WTC11 (cell line): ENCODE results near the gene ATG2A. TPM values are rescaled to one million over a fixed set of nuclear protein-coding genes. Genes with fewer than 3 reads are reported as not detected.

Source experiments
- ATAC-seq: fragments of 200-7000 bp; cut with Tn5 transposase; 2 replicates; pipeline ENCODE4 v1.10.0; 2021; ENCODE audit warnings: mild to moderate bottlenecking, moderate library complexity
- CTCF ChIA-PET: fragments of 300-600 bp; sonication (Branson Sonifier 250); formaldehyde crosslinking; loops from one replicate; lab custom pipeline; 2021; ENCODE audit warnings: antibody characterized with exemption; lab: Charles Lee
- POLR2A ChIA-PET: fragments of 350-600 bp; sonication (Branson Sonifier 250); formaldehyde crosslinking; loops from one replicate; lab custom pipeline; 2021; ENCODE audit warnings: antibody characterized with exemption; lab: Charles Lee
- DNase-seq: peaks from one replicate; pipeline ENCODE4 v3.0.0; 2021; ENCODE audit warnings: low spot score
- H3K27ac Mint-ChIP-seq: 2 replicates; pipeline ENCODE4 v1.8.0; 2021; ENCODE audit warnings: mixed read lengths
- H3K27me3 Mint-ChIP-seq: 2 replicates; pipeline ENCODE4 v1.8.0; 2021; ENCODE audit warnings: low read depth, mild to moderate bottlenecking, moderate library complexity, mixed read lengths
- H3K36me3 Mint-ChIP-seq: 2 replicates; pipeline ENCODE4 v1.8.0; 2021; ENCODE audit warnings: mixed read lengths
- H3K4me1 Mint-ChIP-seq: 2 replicates; pipeline ENCODE4 v1.8.0; 2022; ENCODE audit warnings: mixed read lengths
- H3K4me3 Mint-ChIP-seq: 2 replicates; pipeline ENCODE4 v1.8.0; 2021; ENCODE audit warnings: mild to moderate bottlenecking, moderate library complexity, mixed read lengths
- H3K9me3 Mint-ChIP-seq: 2 replicates; pipeline ENCODE4 v1.8.0; 2021; ENCODE audit warnings: mixed read lengths
- ARID4B ChIP-seq: sonication (generic); formaldehyde crosslinking; IDR thresholded peaks from 2 replicates; pipeline ENCODE4 v1.8.0; 2023; ENCODE audit warnings: missing genetic modification reagents, mild to moderate bottlenecking, borderline replicate concordance
- ATF2 ChIP-seq: sonication (generic); formaldehyde crosslinking; IDR thresholded peaks from 2 replicates; pipeline ENCODE4 v1.8.1; 2022; ENCODE audit warnings: low read depth, missing genetic modification reagents, borderline replicate concordance
- ATF3 ChIP-seq: sonication (generic); formaldehyde crosslinking; conservative IDR thresholded peaks from 2 replicates; pipeline ENCODE4 v1.8.1; 2022; ENCODE audit warnings: mild to moderate bottlenecking, missing genetic modification reagents
- CREB1 ChIP-seq: sonication (generic); formaldehyde crosslinking; IDR thresholded peaks from 2 replicates; pipeline ENCODE4 v1.8.0; 2023; ENCODE audit warnings: mild to moderate bottlenecking, missing genetic modification reagents
- CREM ChIP-seq: sonication (generic); formaldehyde crosslinking; IDR thresholded peaks from 2 replicates; pipeline ENCODE4 v1.8.1; 2022; ENCODE audit warnings: mild to moderate bottlenecking, missing genetic modification reagents, moderate library complexity
- CTCF ChIP-seq: fragments of 200-600 bp; IDR thresholded peaks from 2 replicates; pipeline ENCODE4 v1.8.0; 2022; ENCODE audit warnings: antibody characterized with exemption
- ETV6 ChIP-seq: sonication (generic); formaldehyde crosslinking; IDR thresholded peaks from 2 replicates; pipeline ENCODE4 v1.8.1; 2022; ENCODE audit warnings: mild to moderate bottlenecking, missing genetic modification reagents
- FOXP4 ChIP-seq: sonication (generic); formaldehyde crosslinking; IDR thresholded peaks from 2 replicates; pipeline ENCODE4 v1.8.0; 2022; ENCODE audit warnings: mild to moderate bottlenecking, missing genetic modification reagents
- IRF1 ChIP-seq: sonication (generic); formaldehyde crosslinking; IDR thresholded peaks from 2 replicates; pipeline ENCODE4 v1.8.0; 2023; ENCODE audit warnings: missing genetic modification reagents
- MAX ChIP-seq: sonication (generic); formaldehyde crosslinking; IDR thresholded peaks from 2 replicates; pipeline ENCODE4 v1.8.0; 2022; ENCODE audit warnings: mild to moderate bottlenecking, missing genetic modification reagents
- MLX ChIP-seq: sonication (generic); formaldehyde crosslinking; IDR thresholded peaks from 2 replicates; pipeline ENCODE4 v1.8.1; 2023; ENCODE audit warnings: mild to moderate bottlenecking, missing genetic modification reagents, moderate library complexity
- NFATC4 ChIP-seq: fragments of 250-450 bp; sonication (Bioruptor Pico); IDR thresholded peaks from 2 replicates; pipeline ENCODE4 v1.9.0; 2021; ENCODE audit warnings: mild to moderate bottlenecking
- PRRX2 ChIP-seq: fragments of 250-450 bp; sonication (Bioruptor Pico); IDR thresholded peaks from 2 replicates; pipeline ENCODE4 v1.8.0; 2021; ENCODE audit warnings: mild to moderate bottlenecking
- SMAD3 ChIP-seq: sonication (generic); formaldehyde crosslinking; IDR thresholded peaks from 2 replicates; pipeline ENCODE4 v1.8.0; 2022; ENCODE audit warnings: missing genetic modification reagents, mild to moderate bottlenecking, borderline replicate concordance
- SMAD4 ChIP-seq: sonication (generic); formaldehyde crosslinking; IDR thresholded peaks from 2 replicates; pipeline ENCODE4 v1.8.0; 2022; ENCODE audit warnings: mild to moderate bottlenecking, missing genetic modification reagents
- SOX15 ChIP-seq: fragments of 250-450 bp; sonication (Bioruptor Pico); IDR thresholded peaks from 2 replicates; pipeline ENCODE4 v1.9.0; 2021; ENCODE audit warnings: mild to moderate bottlenecking
- SP1 ChIP-seq: sonication (generic); formaldehyde crosslinking; conservative IDR thresholded peaks from 2 replicates; pipeline ENCODE4 v1.8.1; 2022; ENCODE audit warnings: missing genetic modification reagents
- STAT6 ChIP-seq: sonication (generic); formaldehyde crosslinking; conservative IDR thresholded peaks from 2 replicates; pipeline ENCODE4 v1.8.1; 2023; ENCODE audit warnings: mild to moderate bottlenecking, low read depth, missing genetic modification reagents, moderate library complexity
- USF1 ChIP-seq: sonication (generic); formaldehyde crosslinking; IDR thresholded peaks from 2 replicates; pipeline ENCODE4 v1.8.0; 2022; ENCODE audit warnings: mild to moderate bottlenecking, missing genetic modification reagents
- ZNF396 ChIP-seq: fragments of 250-450 bp; sonication (Bioruptor Pico); IDR thresholded peaks from 2 replicates; pipeline ENCODE4 v1.8.0; 2021; ENCODE audit warnings: mild to moderate bottlenecking, moderate library complexity, borderline replicate concordance
- ZNF423 ChIP-seq: fragments of 250-450 bp; sonication (Bioruptor Pico); IDR thresholded peaks from 2 replicates; pipeline ENCODE4 v2.1.2; 2022; ENCODE audit warnings: mild to moderate bottlenecking, moderate library complexity
- total RNA-seq: library from RNA; stranded (reverse); gene quantifications from 3 replicates; pipeline ENCODE4 v1.2.3, GENCODE V29; 2021

Gene ATG2A
- total RNA-seq, 1 experiment from 2014 or later = 31.4 TPM

GRCh38 chr11:64848826-64849597 lies 68.0 kb downstream of the ATG2A start:
- H3K4me1 Mint-ChIP-seq = peaks cover 27% of the 10 kb centered on the region
- ATAC-seq (peak; percentile 33), DNase-seq (peak; percentile 77)
- POLR2A ChIA-PET = interaction anchor here (0.5 to 1.6 kb wide), 7 partner anchors 14 to 202 kb away, joined by 3 to 6 read pairs (median 3); partner anchors contain the start of genes ARL2, BATF2, EHD1 and SF1
- H3K27ac Mint-ChIP-seq = peak overlapping the region; percentile 58
- no peaks in the 10 kb centered on the region for H3K9me3 Mint-ChIP-seq
- no peaks in the 10 kb centered on the region for H3K27me3 Mint-ChIP-seq
- CTCF ChIA-PET = interaction anchor here (0.5 to 12.5 kb wide), 48 partner anchors 9 to 668 kb away, joined by 3 to 372 read pairs (median 4); partner anchors contain the start of genes ARL2, ATG2A, BATF2 and EHD1
- H3K4me3 Mint-ChIP-seq = no peak overlapping the region
- H3K36me3 Mint-ChIP-seq = no peaks in the 10 kb centered on the region
- 0 out of 2 replicates have a peak, but pooled peaks have one; percentile 30 for TF ChIP-seq MAX (CRISPR knock-in tag)
- no peak for TF ChIP-seq SMAD4 (CRISPR knock-in tag)
- TF ChIP-seq ARID4B (CRISPR knock-in tag) = no peak
- 0 out of 2 replicates have a peak, but pooled peaks have one; percentile 15 for TF ChIP-seq CTCF
- no peak for TF ChIP-seq ZNF396 (CRISPR knock-in tag)
- TF ChIP-seq ETV6 = 0 out of 2 replicates have a peak, but pooled peaks have one; percentile 36
- no peak for TF ChIP-seq CREB1
- no peak for TF ChIP-seq CREM (CRISPR knock-in tag)
- TF ChIP-seq FOXP4 (CRISPR knock-in tag) = no peak
- TF ChIP-seq IRF1 (CRISPR knock-in tag) = no peak
- no peak for TF ChIP-seq NFATC4 (CRISPR knock-in tag)
- no peak for TF ChIP-seq ATF2 (CRISPR knock-in tag)
- no peak for TF ChIP-seq USF1 (CRISPR knock-in tag)
- no peak for TF ChIP-seq MLX (CRISPR knock-in tag)
- TF ChIP-seq STAT6 = no peak
- TF ChIP-seq PRRX2 (CRISPR knock-in tag) = no peak
- no peak for TF ChIP-seq ZNF423 (CRISPR knock-in tag)
- no peak for TF ChIP-seq SMAD3 (CRISPR knock-in tag)
- no peak for TF ChIP-seq SP1 (CRISPR knock-in tag)
- no peak for TF ChIP-seq ATF3
- no peak for TF ChIP-seq SOX15 (CRISPR knock-in tag)
